ENCODE measurements around the gene POLL.

- TF ChIP-seq, protein P1, sequence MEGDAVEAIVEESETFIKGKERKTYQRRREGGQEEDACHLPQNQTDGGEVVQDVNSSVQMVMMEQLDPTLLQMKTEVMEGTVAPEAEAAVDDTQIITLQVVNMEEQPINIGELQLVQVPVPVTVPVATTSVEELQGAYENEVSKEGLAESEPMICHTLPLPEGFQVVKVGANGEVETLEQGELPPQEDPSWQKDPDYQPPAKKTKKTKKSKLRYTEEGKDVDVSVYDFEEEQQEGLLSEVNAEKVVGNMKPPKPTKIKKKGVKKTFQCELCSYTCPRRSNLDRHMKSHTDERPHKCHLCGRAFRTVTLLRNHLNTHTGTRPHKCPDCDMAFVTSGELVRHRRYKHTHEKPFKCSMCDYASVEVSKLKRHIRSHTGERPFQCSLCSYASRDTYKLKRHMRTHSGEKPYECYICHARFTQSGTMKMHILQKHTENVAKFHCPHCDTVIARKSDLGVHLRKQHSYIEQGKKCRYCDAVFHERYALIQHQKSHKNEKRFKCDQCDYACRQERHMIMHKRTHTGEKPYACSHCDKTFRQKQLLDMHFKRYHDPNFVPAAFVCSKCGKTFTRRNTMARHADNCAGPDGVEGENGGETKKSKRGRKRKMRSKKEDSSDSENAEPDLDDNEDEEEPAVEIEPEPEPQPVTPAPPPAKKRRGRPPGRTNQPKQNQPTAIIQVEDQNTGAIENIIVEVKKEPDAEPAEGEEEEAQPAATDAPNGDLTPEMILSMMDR (conservative IDR thresholded peaks at IDR 0.05; ENCODE audit: low read depth, low read length) = no peak
- TF ChIP-seq EZH2 (IDR thresholded peaks at IDR 0.05; ENCODE audit: borderline replicate concordance, low read depth, low read length, poor library complexity, severe bottlenecking) = no peak
Observed at GRCh38 chr10:101588879-101589278, 822 bp upstream of the POLL start.
